Right lobe of liver (tissue), 6 donors: ENCODE results near the gene RHOD. TPM values are rescaled to one million over a fixed set of nuclear protein-coding genes. Genes with fewer than 3 reads are reported as not detected.
A peak's percentile ranks its signal among the peaks of the same experiment; 100 is the strongest.

Experiments used
- ATAC-seq, 4 donors: fragments of 200-7000 bp; cut with Tn5 transposase; one replicate each; pipeline ENCODE4 v1.9.1; 2020; ENCODE audit warnings: mild to moderate bottlenecking in 4 of 4, moderate library complexity in 4 of 4
- DNase-seq, 3 donors: peaks; one replicate each; pipeline ENCODE4 v3.0.0-alpha.2; 2020
- H3K27ac ChIP-seq, 3 donors: fragments of 200-600 bp; one replicate each; pipeline ENCODE4 v1.8.0; 2022
- H3K27me3 ChIP-seq, 2 donors: fragments of 200-600 bp; one replicate each; pipeline ENCODE4 v1.8.0; 2022
- H3K36me3 ChIP-seq, 4 donors: fragments of 200-600 bp; sonication (generic) in 1 of 4; one replicate each; pipeline versions ENCODE4 v1.5.1 to v1.8.0; 2017 to 2022; ENCODE audit warnings: control low read depth in 1 of 4
- H3K4me1 ChIP-seq, 4 donors: fragments of 200-600 bp; sonication (generic) in 1 of 4; one replicate each; pipeline versions ENCODE4 v1.5.1 to v1.8.0; 2017 to 2022; ENCODE audit warnings: control low read depth in 1 of 4
- H3K4me3 ChIP-seq, 3 donors: fragments of 200-600 bp; one replicate each; pipeline ENCODE4 v1.8.0; 2022
- H3K9me3 ChIP-seq, 4 donors: fragments of 200-600 bp; sonication (generic) in 1 of 4; one replicate each; pipeline versions ENCODE4 v1.5.1 to v1.8.0; 2017 to 2022; ENCODE audit warnings: control low read depth in 1 of 4
- CTCF ChIP-seq, 4 donors: fragments of 200-600 bp in 3 of 4; fragments of 450-650 bp in 1 of 4; IDR thresholded peaks; one replicate each; pipeline versions ENCODE4 v1.5.1 to v1.8.0; 2016 to 2022; ENCODE audit warnings: antibody characterized with exemption in 4 of 4, mild to moderate bottlenecking in 2 of 4
- POLR2A ChIP-seq: fragments of 450-650 bp; IDR thresholded peaks from one replicate; pipeline ENCODE4 v1.6.1; 2017; ENCODE audit warnings: antibody characterized with exemption, mild to moderate bottlenecking
- WGBS: methylation state at CpG from one replicate; pipeline ENCODE4 v1.1.6; 2018; ENCODE audit warnings: low coverage, low lambda C conversion rate; ENCODE audit not compliant: insufficient coverage; ENCODE audit errors: missing lambda C conversion rate; 5-methylcytosine and 5-hydroxymethylcytosine counted together
- intact Hi-C, 2 donors: fragments of 100-400 bp; cut with DNase I; formaldehyde crosslinking; loops; one replicate each; pipeline versions ENCODE4 v1.11.2 to v1.14.1; 2022
- total RNA-seq, 6 experiments: library from RNA; depleted of rRNA in 2 of 6; stranded (reverse); fragments of >200 nt in 2 of 6; fragmentation: NEBNext Ultra II Directional in 3 of 6; extraction: Animal tissue kit (Norgen Biotek cat#: 25700) in 3 of 6; gene quantifications; one replicate each; pipeline versions ENCODE4 v1.1.0 to v1.2.4, GENCODE V29; 2016 to 2023
- donor health status: DM: no; HTN: yes; CAD: no.
- donor health status: DM: no; HTN: no; CAD: no.
- donor health status: DM: no; HTN: no; CAD: no.
- donor health status: DM: no; HTN: yes; CAD: no.
- donor health status: DM: no; HTN: yes; CAD: no.

RHOD gene
- total RNA-seq, 6 experiments from 2014 or later, result 17.8 to 106 (median 47.3) TPM

- Histone ChIP-seq H3K36me3 (no peaks in the 10 kb centered on the region), H3K9me3 (no peaks in the 10 kb centered on the region), H3K4me3 (no peak overlapping the region), H3K27me3 (no peaks in the 10 kb centered on the region), H3K27ac (peak overlapping the region in 2 of 3 donors; percentile 22 to 52), H3K4me1 (peaks cover 0 to 24% (median 5%) of the 10 kb centered on the region in 4 donors)
- TF ChIP-seq CTCF (IDR thresholded peaks at IDR 0.05) (no peak), POLR2A (no peak)
- ATAC-seq (peak; percentile 9 to 71 (median 45)), DNase-seq (no peak)
- intact Hi-C loops, result no loop called here
- no CpG with 5 or more reads among the region's 6 CpGs for WGBS
Measured at GRCh38 chr11:67027943-67028542, 28.6 kb upstream of the RHOD start.

- intact Hi-C loops, result no loop called here
- no peak overlapping the region for H3K4me3 ChIP-seq
- ATAC-seq, result no peak
Measured at GRCh38 chr11:67029146-67029545, 27.5 kb upstream of the RHOD start.

GRCh38 chr11:67030976-67031375 is 25.7 kb upstream of the RHOD start:
- Histone ChIP-seq H3K27me3 (no peaks in the 10 kb centered on the region), H3K27ac (no peak overlapping the region), H3K9me3 (no peaks in the 10 kb centered on the region), H3K36me3 (no peaks in the 10 kb centered on the region), H3K4me3 (no peak overlapping the region), H3K4me1 (peaks cover 0 to 24% (median 3%) of the 10 kb centered on the region in 4 donors)
- no peak for TF ChIP-seq CTCF (IDR thresholded peaks at IDR 0.05)
- TF ChIP-seq POLR2A, result no peak
- WGBS, result 70% methylated on average over 2 of the region's 9 CpGs
- DNase-seq, result no peak
- intact Hi-C loops, result no loop called here
- no peak for ATAC-seq

More at GRCh38 chr11:67029146-67029545, 27.5 kb upstream of the RHOD start:
- Histone ChIP-seq H3K4me1 (peaks cover 0 to 24% (median 3%) of the 10 kb centered on the region in 4 donors), H3K9me3 (no peaks in the 10 kb centered on the region), H3K27me3 (no peaks in the 10 kb centered on the region), H3K27ac (no peak overlapping the region), H3K36me3 (no peaks in the 10 kb centered on the region)
- no peak for TF ChIP-seq CTCF (IDR thresholded peaks at IDR 0.05)
- TF ChIP-seq POLR2A, result no peak
- DNase-seq, result no peak
- WGBS, result 82% methylated on average over 5 of the region's 6 CpGs

GRCh38 chr11:67031791-67032561 is 24.7 kb upstream of the RHOD start:
- no peaks in the 10 kb centered on the region for H3K9me3 ChIP-seq
- ATAC-seq, result no peak
- WGBS, result 85% methylated on average over 16 of the region's 23 CpGs

More at GRCh38 chr11:67031791-67032561, 24.7 kb upstream of the RHOD start:
- peaks cover 0 to 14% (median 3%) of the 10 kb centered on the region in 4 donors for H3K4me1 ChIP-seq
- TF ChIP-seq CTCF (IDR thresholded peaks at IDR 0.05) (no peak), POLR2A (no peak)
- no peak overlapping the region for H3K4me3 ChIP-seq
- intact Hi-C loops, result no loop called here
- DNase-seq, result no peak
- no peak overlapping the region for H3K27ac ChIP-seq
- no peaks in the 10 kb centered on the region for H3K27me3 ChIP-seq
- H3K36me3 ChIP-seq, result no peaks in the 10 kb centered on the region
